Hepatocyte (in vitro differentiated cells): ENCODE measurements around the gene SLC26A1. TPM values are rescaled to one million over a fixed set of nuclear protein-coding genes. Genes with fewer than 3 reads are reported as not detected.

ENCODE experiments used
- DNase-seq: peaks from one replicate; pipeline ENCODE4 v3.0.0-alpha.2; 2016; ENCODE audit warnings: low spot score
- H2AFZ ChIP-seq: fragments of 200-600 bp; sonication (generic); 2 replicates; pipeline ENCODE4 v1.6.0; 2016; ENCODE audit warnings: antibody characterized with exemption, mild to moderate bottlenecking
- H3K27ac ChIP-seq: fragments of 200-600 bp; sonication (generic); 2 replicates; pipeline ENCODE4 v1.5.1; 2016; ENCODE audit warnings: mild to moderate bottlenecking
- H3K27me3 ChIP-seq: fragments of 200-600 bp; sonication (generic); 2 replicates; pipeline ENCODE4 v1.6.1; 2016
- H3K36me3 ChIP-seq: fragments of 200-600 bp; sonication (generic); replicated peaks from 2 replicates; pipeline ENCODE4 v1.5.1; 2016; ENCODE audit warnings: low read depth; ENCODE audit not compliant: insufficient read depth
- H3K4me1 ChIP-seq: fragments of 200-600 bp; sonication (generic); 2 replicates; pipeline ENCODE4 v1.5.1; 2016; ENCODE audit warnings: mild to moderate bottlenecking, moderate library complexity; ENCODE audit not compliant: insufficient read depth
- H3K4me2 ChIP-seq: fragments of 200-600 bp; sonication (generic); 2 replicates; pipeline ENCODE4 v1.6.0; 2016
- H3K4me3 ChIP-seq: fragments of 200-600 bp; sonication (generic); 2 replicates; pipeline ENCODE4 v1.5.1; 2016; ENCODE audit warnings: mild to moderate bottlenecking
- H3K79me2 ChIP-seq: fragments of 200-600 bp; sonication (generic); 2 replicates; pipeline ENCODE4 v1.6.0; 2017; ENCODE audit warnings: mild to moderate bottlenecking
- H3K9me2 ChIP-seq: fragments of 200-600 bp; sonication (generic); replicated peaks from 2 replicates; pipeline ENCODE4 v1.6.0; 2017; ENCODE audit warnings: mild to moderate bottlenecking; ENCODE audit not compliant: insufficient read depth
- H3K9me3 ChIP-seq: fragments of 200-600 bp; sonication (generic); 2 replicates; pipeline ENCODE4 v1.5.1; 2016; ENCODE audit warnings: low read depth, mild to moderate bottlenecking
- H4K20me1 ChIP-seq: fragments of 200-600 bp; sonication (generic); 2 replicates; pipeline ENCODE4 v1.6.0; 2016; ENCODE audit warnings: mild to moderate bottlenecking; ENCODE audit not compliant: insufficient read depth, poor library complexity, severe bottlenecking
- EZH2 ChIP-seq: fragments of 200-600 bp; sonication (generic); IDR thresholded peaks from 2 replicates; pipeline ENCODE4 v1.6.1; 2016; ENCODE audit warnings: antibody characterized with exemption, mild to moderate bottlenecking, borderline replicate concordance
- EZH2phosphoT487 ChIP-seq: fragments of 200-600 bp; sonication (generic); IDR thresholded peaks from one replicate; pipeline ENCODE4 v1.6.1; 2018; ENCODE audit warnings: antibody characterized with exemption, mild to moderate bottlenecking, low read depth, moderate library complexity; ENCODE audit not compliant: unreplicated experiment, severe bottlenecking
- WGBS: methylation state at CpG from one replicate; pipeline ENCODE4 v1.1.6; 2016; ENCODE audit warnings: low lambda C conversion rate; ENCODE audit errors: missing lambda C conversion rate; 5-methylcytosine and 5-hydroxymethylcytosine counted together
- polyA plus RNA-seq: library from polyadenylated mRNA; unstranded; fragments of >200 nt; fragmentation: Nextera tagmentation; extraction: Ambion mirVana; gene quantifications from 2 replicates; pipeline ENCODE4 v1.2.1, GENCODE V29; 2016
- total RNA-seq: library from RNA; depleted of rRNA; stranded (reverse); fragments of >200 nt; gene quantifications from 2 replicates; pipeline ENCODE4 v1.2.3, GENCODE V29; 2014
- TF ChIP-seq, protein P1 (sequence below): fragments of 200-600 bp; sonication (generic); IDR thresholded peaks from 2 replicates; pipeline ENCODE4 v1.5.1; 2016; ENCODE audit warnings: antibody characterized with exemption, mild to moderate bottlenecking; ENCODE audit not compliant: poor library complexity

SLC26A1 gene
- total and polyA plus RNA-seq, 2 experiments from 2014 or later, result 9.0 to 12.6 TPM

GRCh38 chr4:970046-970745 is 23.0 kb downstream of the SLC26A1 start:
- Histone ChIP-seq H3K9me3 (no peaks in the 10 kb centered on the region), H3K4me3 (no peak overlapping the region), H3K27ac (no peak overlapping the region), H3K9me2 (no peaks in the 10 kb centered on the region), H4K20me1 (no peaks in the 10 kb centered on the region), H3K4me1 (peaks cover 15% of the 10 kb centered on the region), H3K4me2 (no peak overlapping the region), H3K79me2 (peaks cover 13% of the 10 kb centered on the region), H3K27me3 (no peaks in the 10 kb centered on the region), H3K36me3 (no peaks in the 10 kb centered on the region), H2AFZ (no peak overlapping the region)
- DNase-seq, result no peak
- WGBS, result 93% methylated on average over 24 of the region's 25 CpGs
- TF ChIP-seq, protein P1, sequence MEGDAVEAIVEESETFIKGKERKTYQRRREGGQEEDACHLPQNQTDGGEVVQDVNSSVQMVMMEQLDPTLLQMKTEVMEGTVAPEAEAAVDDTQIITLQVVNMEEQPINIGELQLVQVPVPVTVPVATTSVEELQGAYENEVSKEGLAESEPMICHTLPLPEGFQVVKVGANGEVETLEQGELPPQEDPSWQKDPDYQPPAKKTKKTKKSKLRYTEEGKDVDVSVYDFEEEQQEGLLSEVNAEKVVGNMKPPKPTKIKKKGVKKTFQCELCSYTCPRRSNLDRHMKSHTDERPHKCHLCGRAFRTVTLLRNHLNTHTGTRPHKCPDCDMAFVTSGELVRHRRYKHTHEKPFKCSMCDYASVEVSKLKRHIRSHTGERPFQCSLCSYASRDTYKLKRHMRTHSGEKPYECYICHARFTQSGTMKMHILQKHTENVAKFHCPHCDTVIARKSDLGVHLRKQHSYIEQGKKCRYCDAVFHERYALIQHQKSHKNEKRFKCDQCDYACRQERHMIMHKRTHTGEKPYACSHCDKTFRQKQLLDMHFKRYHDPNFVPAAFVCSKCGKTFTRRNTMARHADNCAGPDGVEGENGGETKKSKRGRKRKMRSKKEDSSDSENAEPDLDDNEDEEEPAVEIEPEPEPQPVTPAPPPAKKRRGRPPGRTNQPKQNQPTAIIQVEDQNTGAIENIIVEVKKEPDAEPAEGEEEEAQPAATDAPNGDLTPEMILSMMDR, result no peak
- TF ChIP-seq EZH2phosphoT487 (no peak), EZH2 (no peak)

- Histone ChIP-seq H3K9me3 (no peaks in the 10 kb centered on the region), H3K27ac (no peak overlapping the region), H4K20me1 (no peaks in the 10 kb centered on the region), H3K4me3 (no peak overlapping the region), H3K27me3 (no peaks in the 10 kb centered on the region), H3K36me3 (no peaks in the 10 kb centered on the region), H3K4me2 (no peak overlapping the region), H3K9me2 (no peaks in the 10 kb centered on the region), H3K79me2 (peaks cover 13% of the 10 kb centered on the region), H2AFZ (no peak overlapping the region), H3K4me1 (peaks cover 15% of the 10 kb centered on the region)
- DNase-seq, result no peak
- TF ChIP-seq, protein P1, result no peak
- TF ChIP-seq EZH2phosphoT487, result no peak
- no peak for TF ChIP-seq EZH2
- 93% methylated on average over 23 of the region's 23 CpGs for WGBS
These were observed 24.4 kb downstream of the SLC26A1 start for GRCh38 chr4:968621-969394.

DNA sequence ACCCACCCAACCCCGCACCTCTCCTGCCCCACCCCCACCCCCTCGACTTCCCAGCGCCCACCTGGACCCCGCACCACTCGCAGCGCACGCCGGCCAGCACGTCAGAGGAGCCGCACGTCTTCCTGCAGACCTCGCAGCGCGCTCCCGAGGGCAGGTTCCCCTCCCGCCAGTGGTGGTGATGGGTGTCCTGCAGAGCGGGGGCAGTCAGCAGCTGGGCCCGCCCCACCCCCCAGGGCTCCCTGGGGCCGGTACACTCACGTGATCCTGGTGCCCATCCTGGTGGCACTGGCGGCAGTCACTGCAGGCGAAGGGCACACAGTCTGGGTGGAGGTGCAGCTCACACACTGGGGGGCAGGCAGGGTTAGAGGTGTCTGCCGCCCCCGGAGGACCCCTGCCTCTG is 25.0 kb downstream of the SLC26A1 start:
- Histone ChIP-seq H3K79me2 (peaks cover 13% of the 10 kb centered on the region), H3K4me3 (no peak overlapping the region), H3K27me3 (no peaks in the 10 kb centered on the region), H2AFZ (no peak overlapping the region), H3K36me3 (no peaks in the 10 kb centered on the region), H3K9me3 (no peaks in the 10 kb centered on the region), H3K4me2 (peak overlapping the region; percentile 44), H3K27ac (no peak overlapping the region), H3K4me1 (peaks cover 15% of the 10 kb centered on the region), H3K9me2 (no peaks in the 10 kb centered on the region), H4K20me1 (no peaks in the 10 kb centered on the region)
- DNase-seq, result no peak
- TF ChIP-seq EZH2phosphoT487 (no peak), EZH2 (no peak)
- TF ChIP-seq, protein P1, result no peak
- WGBS, result 49% methylated on average over 12 of the region's 24 CpGs
